Psoas muscle (tissue), 8 donors: Measurements from ENCODE around the gene CTNNBIP1. TPM values are rescaled to one million over a fixed set of nuclear protein-coding genes. Genes with fewer than 3 reads are reported as not detected.

Source experiments
- ATAC-seq, 4 donors: fragments of 200-7000 bp; cut with Tn5 transposase; one replicate each; pipeline ENCODE4 v1.9.1; 2020; ENCODE audit warnings: moderate library complexity in 3 of 4, mild to moderate bottlenecking in 2 of 4
- DNase-seq, 2 donors: peaks; one replicate each; pipeline ENCODE4 v3.0.0-alpha.2; 2020
- H3K27ac ChIP-seq: fragments of 200-600 bp; one replicate; pipeline ENCODE4 v1.8.0; 2022
- H3K27me3 ChIP-seq, 3 donors: fragments of 200-600 bp in 1 of 3; one replicate each; pipeline versions ENCODE4 v1.6.1 to v1.8.0; 2013 to 2022; ENCODE audit warnings: low read length in 2 of 3, mild to moderate bottlenecking in 2 of 3, moderate library complexity in 1 of 3; ENCODE audit not compliant: insufficient read depth in 3 of 3
- H3K36me3 ChIP-seq, 2 donors: fragments of 200-600 bp in 1 of 2; one replicate each; pipeline versions ENCODE4 v1.6.1 to v1.8.0; 2013 to 2022; ENCODE audit warnings: low read depth in 1 of 2, mild to moderate bottlenecking in 1 of 2, moderate library complexity in 1 of 2; ENCODE audit not compliant: insufficient read depth in 1 of 2
- H3K4me1 ChIP-seq: fragments of 200-600 bp; one replicate; pipeline ENCODE4 v1.8.0; 2022
- H3K4me3 ChIP-seq: fragments of 200-600 bp; one replicate; pipeline ENCODE4 v1.8.0; 2022; ENCODE audit warnings: mild to moderate bottlenecking
- H3K9me3 ChIP-seq: fragments of 200-600 bp; one replicate; pipeline ENCODE4 v1.8.0; 2022
- CTCF ChIP-seq: fragments of 200-600 bp; IDR thresholded peaks from one replicate; pipeline ENCODE4 v1.8.0; 2022; ENCODE audit warnings: antibody characterized with exemption
- WGBS, 3 donors: extraction: QIAGEN DNeasy Blood & Tissue Kit; methylation state at CpG; one replicate each; pipeline versions ENCODE4 v1.1.6 to v1.1.7; 2013; 5-methylcytosine and 5-hydroxymethylcytosine counted together
- intact Hi-C, 2 donors: fragments of 100-400 bp; cut with DNase I; formaldehyde crosslinking; loops; one replicate each; pipeline versions ENCODE4 v1.11.0 to v1.14.2; 2022
- polyA plus RNA-seq, 3 donors: library from polyadenylated mRNA; stranded (reverse); fragments of 200-250 nt; gene quantifications; one replicate each; pipeline ENCODE4 v1.2.3, GENCODE V29; 2013
- total RNA-seq, 4 donors: library from RNA; stranded (reverse); fragmentation: NEBNext Ultra II Directional in 2 of 4; extraction: Animal tissue kit (Norgen Biotek cat#: 25700) in 2 of 4; gene quantifications; one replicate each; pipeline versions ENCODE4 v1.2.1 to v1.2.4, GENCODE V29; 2021 to 2023
- donor health status: healthy with polysubstance abuse.
- donor health status: DM: no; HTN: no; CAD: no; lungs with moderate emphysema.
- donor health status: Bipolar disorder and iron deficiency.
- donor health status: healthy.
- donor health status: DM: yes; HTN: yes; CAD: no.
- donor health status: DM: no; HTN: no; CAD: no.
- donor health status: DM: no; HTN: no; CAD: no.
- donor health status: DM: yes; HTN: yes; CAD: no.

Gene CTNNBIP1
- total and polyA plus RNA-seq, 7 donors = 5.9 to 18.5 (median 12.7) TPM

DNA sequence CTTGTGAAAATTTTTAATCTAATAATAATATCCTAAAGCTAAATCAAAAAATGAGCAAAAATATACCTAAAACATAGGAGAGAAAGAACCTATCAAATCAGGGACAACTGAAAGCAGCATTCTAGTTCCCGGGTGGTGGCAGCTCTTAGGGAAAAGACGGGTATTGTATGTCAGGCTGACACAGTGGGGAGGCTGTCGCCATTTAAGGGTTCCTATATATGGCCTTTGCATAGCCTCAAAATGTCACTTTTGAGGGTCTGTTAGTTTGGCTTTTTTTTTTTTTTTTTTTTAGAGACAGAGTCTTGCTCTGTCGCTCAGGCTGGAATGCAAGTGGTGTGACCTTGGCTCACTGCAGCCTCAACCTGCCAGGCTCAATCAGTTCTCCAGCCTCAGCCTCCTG lies 92.3 kb downstream of the CTNNBIP1 start:
- no peak for TF ChIP-seq CTCF
- ATAC-seq = no peak
- DNase-seq = no peak
- Histone ChIP-seq H3K4me1 (peaks cover 24% of the 10 kb centered on the region), H3K27ac (no peak overlapping the region), H3K9me3 (no peaks in the 10 kb centered on the region), H3K4me3 (no peak overlapping the region), H3K36me3 (no peaks in the 10 kb centered on the region), H3K27me3 (no peaks in the 10 kb centered on the region)
- intact Hi-C loops = no loop called here
- WGBS, 3 donors = 83 to 89% (median 83%) methylated on average over 4 of the region's 4 CpGs

DNA sequence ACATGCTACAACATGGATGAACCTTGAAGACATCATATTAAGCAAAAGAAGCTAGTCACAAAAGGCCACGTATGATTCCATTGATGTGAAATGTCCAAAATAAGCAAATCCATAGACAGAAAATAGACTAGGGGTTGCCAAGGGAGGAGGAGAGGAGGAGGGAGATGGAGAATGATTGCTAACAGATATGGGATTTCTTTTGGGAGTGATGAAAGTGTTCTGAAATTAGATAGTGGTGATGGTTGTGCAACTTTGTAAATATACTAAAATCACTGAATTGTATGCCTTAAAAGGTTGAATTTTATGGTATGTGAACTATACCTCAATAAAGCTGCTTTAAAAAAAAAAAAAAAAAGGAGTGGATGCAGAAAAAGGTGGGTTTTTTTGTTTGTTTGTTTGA lies 93.9 kb downstream of the CTNNBIP1 start:
- H3K27ac ChIP-seq = no peak overlapping the region
- no peaks in the 10 kb centered on the region for H3K9me3 ChIP-seq
- peaks cover 20% of the 10 kb centered on the region for H3K4me1 ChIP-seq
- intact Hi-C loops = no loop called here
- ATAC-seq (no peak), DNase-seq (no peak)
- no peaks in the 10 kb centered on the region for H3K36me3 ChIP-seq
- no peak overlapping the region for H3K4me3 ChIP-seq
- no peaks in the 10 kb centered on the region for H3K27me3 ChIP-seq
- no peak for TF ChIP-seq CTCF
- 68 to 74% (median 70%) methylated on average over 1 of the region's 1 CpG for WGBS, 3 donors

GRCh38 chr1:9815150-9815549 lies 94.9 kb downstream of the CTNNBIP1 start:
- 81 to 92% (median 88%) methylated on average over 2 of the region's 2 CpGs for WGBS, 3 donors
- H3K9me3 ChIP-seq = no peaks in the 10 kb centered on the region
- ATAC-seq = no peak
- no peaks in the 10 kb centered on the region for H3K36me3 ChIP-seq
- no peak overlapping the region for H3K4me3 ChIP-seq
- H3K27ac ChIP-seq = no peak overlapping the region
- no peak for DNase-seq
- no peaks in the 10 kb centered on the region for H3K27me3 ChIP-seq
- intact Hi-C loops = no loop called here
- peaks cover 21% of the 10 kb centered on the region for H3K4me1 ChIP-seq
- TF ChIP-seq CTCF = no peak

DNA sequence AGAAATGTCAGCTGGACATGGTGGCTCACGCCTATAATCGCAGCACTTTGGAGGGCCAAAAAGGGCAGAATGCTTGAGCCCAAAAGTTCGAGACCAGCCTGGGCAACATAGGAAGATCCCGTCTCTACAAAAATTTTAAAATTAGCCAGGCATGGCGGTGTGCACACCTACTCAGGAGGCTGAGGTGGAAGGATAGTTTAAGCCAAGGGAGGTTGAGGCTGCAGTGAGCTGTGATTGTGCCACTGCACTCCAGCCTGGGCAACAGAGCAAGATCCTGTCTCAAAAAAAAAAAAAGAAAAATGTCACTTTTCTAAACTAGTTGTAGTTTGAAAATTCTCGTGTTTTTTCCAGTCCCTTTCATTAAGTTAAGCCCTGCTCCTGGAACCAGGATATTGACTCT lies 95.5 kb downstream of the CTNNBIP1 start:
- intact Hi-C loops = no loop called here
- Histone ChIP-seq H3K27me3 (no peaks in the 10 kb centered on the region), H3K4me1 (peaks cover 21% of the 10 kb centered on the region), H3K9me3 (no peaks in the 10 kb centered on the region), H3K4me3 (no peak overlapping the region), H3K36me3 (no peaks in the 10 kb centered on the region), H3K27ac (no peak overlapping the region)
- ATAC-seq (no peak), DNase-seq (no peak)
- no peak for TF ChIP-seq CTCF
- WGBS, 3 donors = 89 to 90% (median 89%) methylated on average over 6 of the region's 6 CpGs

DNA sequence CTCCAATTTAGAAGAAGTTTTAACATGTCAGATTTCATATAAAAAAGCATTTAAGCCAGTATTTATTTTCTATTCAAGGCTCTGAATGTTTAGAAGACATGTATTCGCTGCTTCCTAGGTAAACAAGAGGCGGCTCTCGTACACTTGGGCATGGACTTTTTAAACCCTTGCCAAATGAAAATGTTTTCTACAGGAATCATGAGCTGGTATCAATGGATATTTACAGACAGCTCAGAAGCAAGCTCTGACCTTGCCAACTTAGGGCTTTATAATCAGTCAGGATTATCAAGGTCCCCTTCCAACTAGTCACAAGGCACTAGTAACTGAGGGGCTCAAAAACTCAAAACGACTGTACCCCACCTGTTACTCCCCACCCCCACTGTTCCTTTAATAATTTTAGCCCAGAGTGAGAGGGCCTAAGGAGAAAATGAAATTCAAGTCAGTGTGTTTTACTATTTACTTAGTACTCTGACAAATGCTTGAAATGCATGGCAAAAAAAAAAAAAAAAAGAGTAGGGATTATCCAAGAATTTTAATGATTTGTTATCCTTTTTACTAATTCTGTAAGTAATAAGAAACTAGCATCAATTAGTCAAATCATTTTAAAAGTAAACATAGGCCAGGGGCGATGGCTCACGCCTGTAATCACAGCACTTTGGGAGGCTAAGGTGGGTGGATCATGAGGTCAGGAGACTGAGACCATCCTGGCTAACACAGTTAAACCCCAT lies 98.7 kb downstream of the CTNNBIP1 start:
- no peak for TF ChIP-seq CTCF
- H3K36me3 ChIP-seq = no peaks in the 10 kb centered on the region
- H3K27ac ChIP-seq = no peak overlapping the region
- WGBS, 3 donors = 55 to 62% (median 56%) methylated on average over 6 of the region's 6 CpGs
- H3K27me3 ChIP-seq = no peaks in the 10 kb centered on the region
- H3K9me3 ChIP-seq = no peaks in the 10 kb centered on the region
- ATAC-seq = peak in 1 of 4 donors; percentile 54
- intact Hi-C loops = no loop called here
- H3K4me1 ChIP-seq = peaks cover 21% of the 10 kb centered on the region
- no peak overlapping the region for H3K4me3 ChIP-seq
- no peak for DNase-seq
